Left lobe of liver (tissue), 2 donors: Measurements from ENCODE around the gene EPRS1. TPM values are rescaled to one million over a fixed set of nuclear protein-coding genes. Genes with fewer than 3 reads are reported as not detected.
A peak's percentile ranks its signal among the peaks of the same experiment; 100 is the strongest.
"Not testable (repeated sequence)": the region's sequence is repeated elsewhere in the genome, so short reads cannot be mapped to it uniquely, and the experiment has no call there.

Source experiments
- ATAC-seq: fragments of 200-7000 bp; cut with Tn5 transposase; one replicate; pipeline ENCODE4 v1.9.1; 2020; ENCODE audit warnings: mild to moderate bottlenecking, moderate library complexity
- DNase-seq: peaks from one replicate; pipeline ENCODE4 v3.0.0-alpha.2; 2020; ENCODE audit warnings: low spot score
- total RNA-seq: library from RNA; stranded (reverse); gene quantifications from one replicate; pipeline ENCODE4 v1.2.1, GENCODE V29; 2021
- donor health status: DM: no; HTN: no; CAD: no; lungs with moderate emphysema.
- donor health status: DM: no; HTN: yes; CAD: no.

Gene EPRS1
- total RNA-seq, 1 donor from 2014 or later = 29.9 TPM

DNA sequence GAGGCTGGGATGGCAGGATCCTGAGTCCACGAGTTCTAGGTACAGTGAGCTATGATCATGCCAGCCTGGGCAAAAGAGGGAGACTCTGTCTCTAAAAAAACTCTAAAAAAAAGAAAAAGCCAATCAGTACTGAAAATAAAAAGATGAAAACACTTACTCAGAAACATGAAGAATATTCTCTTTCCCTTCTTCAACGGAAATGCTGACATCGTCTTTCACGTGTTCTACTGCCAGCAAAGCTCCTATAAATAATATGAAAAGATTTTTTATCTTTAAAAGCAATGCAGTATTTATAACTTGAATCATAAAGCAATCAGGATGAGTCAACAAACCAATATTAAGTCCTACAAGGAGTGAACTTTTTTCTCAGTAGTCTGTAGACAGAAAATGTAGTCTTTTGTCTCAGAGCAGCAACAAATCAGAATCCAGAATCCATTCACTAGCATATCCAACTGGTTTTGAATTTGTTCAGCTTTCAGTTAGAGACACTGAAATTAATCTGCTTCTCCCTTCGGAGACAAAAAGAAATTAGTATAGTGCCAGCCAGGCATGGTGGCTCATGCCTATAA, 6.2 kb downstream of the EPRS1 start:
- DNase-seq (no peak), ATAC-seq (no peak)

- no peak for ATAC-seq
- no peak for DNase-seq
Measured at GRCh38 chr1:220038640-220039039, 7.7 kb downstream of the EPRS1 start.

- DNase-seq, ATAC-seq: not testable (repeated sequence)
Measured at GRCh38 chr1:220037810-220038209, 8.5 kb downstream of the EPRS1 start.

DNA sequence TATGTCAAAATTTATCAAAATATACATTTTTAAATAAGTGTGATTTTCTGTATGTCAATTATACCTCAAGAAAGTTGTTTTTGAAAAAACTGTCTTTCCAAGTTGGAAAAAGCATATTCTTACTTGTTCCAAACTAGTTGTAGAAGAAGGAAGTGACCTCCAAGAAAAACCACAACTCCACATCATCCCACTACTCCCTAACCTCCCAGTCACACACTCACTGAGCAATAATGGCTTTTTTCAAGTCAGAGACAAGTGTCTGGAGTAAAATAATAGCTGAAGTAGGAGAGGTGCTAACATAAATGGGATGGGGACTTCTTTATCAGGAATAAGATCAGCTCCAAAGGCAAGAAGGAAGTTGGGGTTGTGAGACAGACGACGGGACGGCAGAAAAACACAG, 13.4 kb downstream of the EPRS1 start:
- no peak for ATAC-seq
- no peak for DNase-seq

DNA sequence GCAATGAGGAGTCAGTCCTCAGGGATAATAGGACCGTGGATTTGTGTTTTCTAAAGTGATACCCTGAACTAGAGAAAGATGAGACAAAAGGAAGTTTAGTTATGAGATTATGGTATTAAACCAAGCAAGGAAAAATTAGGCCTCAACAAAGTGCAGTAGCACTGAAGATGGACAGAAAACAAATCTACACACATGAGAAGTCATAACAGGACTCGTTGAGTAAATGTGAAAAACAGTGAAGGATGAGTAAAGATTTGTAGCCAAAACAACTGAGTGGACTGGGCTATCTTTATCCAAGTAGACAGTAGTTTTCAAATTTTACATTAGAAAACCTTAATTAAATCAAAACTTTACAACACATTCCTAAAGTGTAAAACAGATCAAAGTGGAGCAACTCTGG, 15.0 kb downstream of the EPRS1 start:
- DNase-seq (no peak), ATAC-seq (no peak)

GRCh38 chr1:220028346-220028895, 17.9 kb downstream of the EPRS1 start:
- DNase-seq = no peak
- ATAC-seq = no peak

GRCh38 chr1:220019071-220019470, 27.2 kb downstream of the EPRS1 start:
- no peak for ATAC-seq

DNA sequence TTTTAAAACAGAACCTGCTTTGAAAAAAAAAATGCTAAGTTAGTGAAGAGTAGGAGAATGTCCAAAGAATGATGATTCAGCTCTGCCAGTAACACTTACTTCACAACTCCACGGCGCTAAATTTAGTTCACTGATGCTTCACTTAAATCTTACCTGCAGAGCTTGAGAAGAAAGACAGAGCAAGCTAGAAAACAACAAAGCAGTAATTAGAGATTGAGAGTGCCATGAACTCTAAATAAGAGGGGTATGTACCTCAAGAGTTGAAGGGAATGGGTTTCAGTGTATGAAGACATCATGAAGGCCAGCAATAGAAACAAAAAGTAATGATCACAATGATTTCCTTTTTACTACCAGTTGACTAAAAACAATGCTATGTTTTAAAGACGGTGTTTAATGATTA, 32.8 kb downstream of the EPRS1 start:
- ATAC-seq = no peak
- DNase-seq = no peak

More at GRCh38 chr1:220019071-220019470, 27.2 kb downstream of the EPRS1 start:
- DNase-seq = no peak

GRCh38 chr1:220012259-220012658, 34.0 kb downstream of the EPRS1 start:
- no peak for DNase-seq
- no peak for ATAC-seq

DNA sequence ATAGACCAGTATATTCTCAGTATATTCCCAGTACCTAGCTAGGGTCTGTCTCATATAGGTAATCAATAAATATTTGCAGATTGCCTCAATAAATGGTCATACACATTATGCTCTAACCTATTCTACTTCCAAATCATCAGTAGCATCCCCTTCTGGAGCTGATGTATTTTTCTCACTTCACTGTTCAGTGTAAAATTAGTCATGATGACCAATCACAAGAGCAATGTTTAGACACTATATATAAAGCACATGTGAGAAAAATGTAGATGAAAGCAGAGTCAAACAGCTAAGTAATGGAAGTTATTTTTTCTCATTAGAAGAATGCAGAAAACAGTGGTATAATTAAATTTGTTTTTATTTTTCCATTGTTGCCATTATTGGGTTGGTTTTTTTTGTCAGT, 34.7 kb downstream of the EPRS1 start:
- no peak for DNase-seq
- ATAC-seq = no peak

GRCh38 chr1:220007438-220007837, 38.9 kb downstream of the EPRS1 start:
- no peak for ATAC-seq
- no peak for DNase-seq

GRCh38 chr1:220005489-220005888, 40.8 kb downstream of the EPRS1 start:
- ATAC-seq (no peak), DNase-seq (no peak)

GRCh38 chr1:220003610-220004299, 42.5 kb downstream of the EPRS1 start:
- DNase-seq (no peak), ATAC-seq (peak; percentile 46)

GRCh38 chr1:220003015-220003414, 43.3 kb downstream of the EPRS1 start:
- ATAC-seq (no peak), DNase-seq (no peak)

GRCh38 chr1:220001095-220001501, 45.2 kb downstream of the EPRS1 start:
- DNase-seq (no peak), ATAC-seq (no peak)

DNA sequence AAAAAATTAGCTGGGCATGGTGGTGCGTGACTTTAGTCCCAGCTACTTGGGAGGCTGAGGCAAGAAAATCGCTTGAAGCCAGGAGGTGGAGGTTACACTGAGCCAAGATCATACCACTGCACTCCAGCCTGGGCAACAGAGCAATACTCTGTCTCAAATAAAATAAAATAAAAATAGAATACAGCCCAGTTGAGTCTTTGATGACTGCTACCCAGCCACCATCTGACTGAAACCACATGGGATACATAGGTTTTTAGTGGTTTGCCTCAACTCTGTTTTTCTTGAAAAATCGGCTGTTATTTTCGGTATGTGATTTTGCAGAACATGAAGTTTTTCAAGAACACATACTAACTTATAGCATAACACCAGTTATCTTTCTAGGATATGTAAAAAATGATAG, 46.5 kb downstream of the EPRS1 start:
- ATAC-seq (no peak), DNase-seq (no peak)

Other genes with a start within 250 kb of the EPRS1 start
- 59.4 TPM for gene SLC30A10, start 117.9 kb downstream of the EPRS1 start, total RNA-seq
- gene BPNT1, start 43.3 kb upstream of the EPRS1 start, total RNA-seq = 17.9 TPM
- 45.5 TPM for gene IARS2, start 47.6 kb upstream of the EPRS1 start, total RNA-seq
- 18.3 TPM for gene RAB3GAP2, start 225.9 kb upstream of the EPRS1 start, total RNA-seq